KMS-11 (cell line): Measurements from ENCODE around the gene ADPRH.

Experiments
- H2AFZ ChIP-seq: fragments of 200-600 bp; sonication (generic); 2 replicates; pipeline ENCODE4 v1.6.1; 2016; ENCODE audit warnings: antibody characterized with exemption, mixed run types, low read depth
- H3K27ac ChIP-seq: fragments of 200-600 bp; sonication (generic); 2 replicates; pipeline ENCODE4 v1.6.1; 2016; ENCODE audit warnings: mild to moderate bottlenecking, mixed run types
- H3K27me3 ChIP-seq: fragments of 200-600 bp; sonication (generic); 2 replicates; pipeline ENCODE4 v1.6.1; 2017; ENCODE audit warnings: mild to moderate bottlenecking, low read depth, mixed run types, moderate library complexity; ENCODE audit not compliant: insufficient read depth
- H3K36me3 ChIP-seq: fragments of 200-600 bp; sonication (generic); 2 replicates; pipeline ENCODE4 v1.6.1; 2017; ENCODE audit warnings: mild to moderate bottlenecking, mixed run types; ENCODE audit not compliant: insufficient read depth
- H3K4me1 ChIP-seq: fragments of 200-600 bp; sonication (generic); 2 replicates; pipeline ENCODE4 v1.6.1; 2016; ENCODE audit warnings: mild to moderate bottlenecking, low read depth, mixed run types; ENCODE audit not compliant: poor library complexity, severe bottlenecking
- H3K4me2 ChIP-seq: fragments of 200-600 bp; sonication (generic); 2 replicates; pipeline ENCODE4 v1.7.0; 2016; ENCODE audit warnings: mild to moderate bottlenecking, mixed run types
- H3K4me3 ChIP-seq: fragments of 200-600 bp; sonication (generic); IDR thresholded peaks from 2 replicates; pipeline ENCODE4 v1.6.1; 2017; ENCODE audit warnings: low read depth, low read length, mixed read lengths; ENCODE audit not compliant: insufficient read depth
- H3K79me2 ChIP-seq: fragments of 200-600 bp; sonication (generic); 2 replicates; pipeline ENCODE4 v1.6.1; 2016; ENCODE audit warnings: low read depth, mixed run types; ENCODE audit not compliant: insufficient read depth
- H3K9ac ChIP-seq: fragments of 200-600 bp; sonication (generic); 2 replicates; pipeline ENCODE4 v1.6.1; 2016; ENCODE audit warnings: mild to moderate bottlenecking, mixed run types
- H4K20me1 ChIP-seq: fragments of 200-600 bp; sonication (generic); 2 replicates; pipeline ENCODE4 v1.6.1; 2016; ENCODE audit warnings: mild to moderate bottlenecking, mixed run types; ENCODE audit not compliant: insufficient read depth
- TF ChIP-seq, protein P1 (sequence below): fragments of 200-600 bp; sonication (generic); conservative IDR thresholded peaks from 2 replicates; pipeline ENCODE4 v1.6.1; 2017; ENCODE audit warnings: low read depth, mild to moderate bottlenecking, antibody characterized with exemption, low read length, moderate library complexity, mixed read lengths

Gene ADPRH

DNA sequence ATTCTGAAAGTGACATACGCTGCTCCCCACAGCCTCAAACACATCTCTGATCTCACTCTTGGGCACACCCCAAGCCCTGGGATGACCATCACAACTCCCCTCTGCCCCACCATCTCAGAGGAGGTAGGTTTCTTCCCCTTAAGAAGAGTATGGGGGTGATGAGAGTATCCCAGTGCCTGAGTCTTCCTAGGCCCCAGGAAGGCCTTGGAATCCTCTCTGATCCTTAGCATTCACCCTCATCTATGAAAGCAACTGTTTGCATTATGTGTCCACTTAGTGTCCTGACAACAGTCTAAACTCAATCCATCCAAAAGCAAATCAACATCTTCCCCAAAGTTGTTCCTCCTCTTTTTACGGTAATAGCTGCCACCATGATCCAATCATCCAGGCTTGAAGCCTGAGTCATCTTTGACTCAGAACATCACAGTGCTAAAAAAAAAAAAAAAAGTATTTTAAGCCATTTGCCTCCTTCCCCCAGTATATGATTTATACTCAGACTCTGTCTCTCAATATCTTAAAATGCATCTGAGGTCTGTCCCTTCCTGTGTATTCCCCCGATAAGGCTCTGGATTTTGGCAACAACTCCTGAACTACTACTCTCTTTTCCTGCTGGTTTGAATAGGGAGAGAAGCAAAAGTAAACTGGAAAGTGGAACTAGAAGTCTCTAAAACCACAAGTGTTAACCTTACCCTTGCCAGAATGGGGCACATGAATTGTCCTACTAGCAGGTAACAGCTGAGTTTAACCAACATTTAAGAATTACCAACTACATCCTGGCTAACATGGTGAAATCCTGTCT is 58.6 kb downstream of the ADPRH start:
- H2AFZ ChIP-seq = peak overlapping the region; percentile 67
- no peaks in the 10 kb centered on the region for H3K27me3 ChIP-seq
- H4K20me1 ChIP-seq = no peaks in the 10 kb centered on the region
- H3K9ac ChIP-seq = peak overlapping the region; percentile 87
- H3K36me3 ChIP-seq = no peaks in the 10 kb centered on the region
- H3K4me1 ChIP-seq = peaks cover 52% of the 10 kb centered on the region
- no peaks in the 10 kb centered on the region for H3K79me2 ChIP-seq
- TF ChIP-seq, protein P1, sequence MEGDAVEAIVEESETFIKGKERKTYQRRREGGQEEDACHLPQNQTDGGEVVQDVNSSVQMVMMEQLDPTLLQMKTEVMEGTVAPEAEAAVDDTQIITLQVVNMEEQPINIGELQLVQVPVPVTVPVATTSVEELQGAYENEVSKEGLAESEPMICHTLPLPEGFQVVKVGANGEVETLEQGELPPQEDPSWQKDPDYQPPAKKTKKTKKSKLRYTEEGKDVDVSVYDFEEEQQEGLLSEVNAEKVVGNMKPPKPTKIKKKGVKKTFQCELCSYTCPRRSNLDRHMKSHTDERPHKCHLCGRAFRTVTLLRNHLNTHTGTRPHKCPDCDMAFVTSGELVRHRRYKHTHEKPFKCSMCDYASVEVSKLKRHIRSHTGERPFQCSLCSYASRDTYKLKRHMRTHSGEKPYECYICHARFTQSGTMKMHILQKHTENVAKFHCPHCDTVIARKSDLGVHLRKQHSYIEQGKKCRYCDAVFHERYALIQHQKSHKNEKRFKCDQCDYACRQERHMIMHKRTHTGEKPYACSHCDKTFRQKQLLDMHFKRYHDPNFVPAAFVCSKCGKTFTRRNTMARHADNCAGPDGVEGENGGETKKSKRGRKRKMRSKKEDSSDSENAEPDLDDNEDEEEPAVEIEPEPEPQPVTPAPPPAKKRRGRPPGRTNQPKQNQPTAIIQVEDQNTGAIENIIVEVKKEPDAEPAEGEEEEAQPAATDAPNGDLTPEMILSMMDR = no peak
- H3K27ac ChIP-seq = peak overlapping the region; percentile 98
- H3K4me2 ChIP-seq = peak overlapping the region; percentile 66
- H3K4me3 ChIP-seq = peak overlapping the region; percentile 59
